Activated naive CD4-positive, alpha-beta T cell treated with Interleukin-2 at 50 U/mL for 16 hours (primary cell): ENCODE results near the gene AUTS2.

ENCODE experiments used
- DNase-seq: peaks from one replicate; pipeline ENCODE4 v3.0.0-alpha.2; 2020

Gene AUTS2

DNA sequence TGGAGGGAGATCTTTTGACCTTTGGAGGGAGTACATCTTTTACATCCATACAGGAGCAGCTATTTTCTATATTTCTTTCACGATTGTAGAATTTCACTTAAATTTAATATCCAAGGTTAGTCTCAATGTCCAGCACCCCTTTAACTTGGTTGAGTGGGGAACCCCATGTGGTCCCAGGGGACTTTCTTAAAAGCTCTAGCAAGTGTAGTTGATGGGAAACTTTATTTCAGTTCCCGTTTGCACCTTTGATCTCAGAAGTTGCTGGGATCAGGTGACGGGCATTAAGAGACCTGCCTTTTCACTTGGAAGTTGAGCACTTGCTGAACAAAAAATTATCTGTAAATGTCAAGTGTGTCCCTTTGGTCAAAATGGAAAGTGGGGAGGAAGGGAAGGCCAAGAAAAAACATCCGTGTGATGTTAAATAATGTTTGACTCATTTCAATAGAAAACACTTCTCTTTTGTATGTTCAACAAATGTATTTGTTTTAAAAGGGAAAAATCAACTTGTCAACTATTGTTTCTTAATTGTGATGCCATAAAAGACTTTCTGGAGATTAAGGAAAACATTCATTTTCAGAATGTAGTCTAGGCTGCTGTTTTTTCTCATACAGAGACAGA is 1163.5 kb downstream of the AUTS2 start:
- DNase-seq: no peak

DNA sequence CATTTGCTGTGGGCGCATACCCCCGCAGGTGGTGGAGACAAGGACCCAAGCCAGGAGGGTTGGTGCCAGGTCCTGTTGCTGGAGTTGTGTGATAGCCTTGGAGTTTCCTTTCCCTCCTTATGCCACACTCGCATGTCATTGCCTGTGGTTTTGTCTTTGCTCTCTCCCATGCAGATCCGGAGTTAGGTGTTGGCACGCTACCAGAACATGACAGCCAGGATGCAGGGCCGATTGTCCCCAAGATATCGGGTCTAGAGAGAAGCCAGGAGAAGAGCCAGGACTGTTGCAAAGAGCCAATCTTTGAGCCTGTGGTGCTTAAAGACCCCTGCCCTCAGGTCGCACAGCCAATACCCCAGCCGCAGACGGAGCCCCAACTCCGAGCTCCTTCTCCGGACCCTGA is 1164.4 kb downstream of the AUTS2 start:
- DNase-seq: no peak

DNA sequence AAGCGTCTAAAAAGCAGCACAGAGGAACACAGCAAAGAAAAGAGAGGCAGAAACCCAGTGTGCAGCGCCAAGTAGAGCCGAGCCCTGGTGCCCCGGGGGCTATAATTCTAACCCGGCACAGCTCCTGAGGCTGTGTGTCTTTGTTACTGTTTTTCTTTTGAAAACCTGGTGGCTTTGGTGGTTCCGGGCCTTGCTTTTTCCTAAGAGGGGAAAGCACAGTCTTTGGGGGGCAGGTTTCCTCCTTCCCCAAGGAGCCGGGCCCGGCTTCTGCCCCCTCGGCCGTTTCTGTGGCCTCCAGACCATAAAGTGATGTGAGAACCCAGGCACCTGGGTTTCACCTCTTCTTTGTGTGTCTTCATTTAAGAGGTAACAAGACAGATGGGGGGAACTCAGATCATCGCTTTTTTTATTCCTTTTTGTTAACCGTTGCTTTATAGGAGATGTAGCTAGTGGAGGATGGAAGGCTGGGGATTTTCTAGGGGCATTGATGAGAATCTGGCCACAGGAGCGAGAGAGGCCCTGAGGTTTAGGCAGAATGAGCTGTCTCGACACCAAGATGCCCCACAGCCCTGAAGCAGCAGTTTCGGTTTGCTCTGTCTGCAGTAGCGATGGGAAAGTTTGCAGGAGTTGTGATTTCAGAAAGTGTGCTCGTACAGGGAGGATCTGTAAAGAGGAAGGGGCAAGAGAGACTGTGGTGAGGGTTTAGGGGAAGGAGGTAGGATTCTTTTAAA is 1165.9 kb downstream of the AUTS2 start:
- DNase-seq: peak; percentile 46

DNA sequence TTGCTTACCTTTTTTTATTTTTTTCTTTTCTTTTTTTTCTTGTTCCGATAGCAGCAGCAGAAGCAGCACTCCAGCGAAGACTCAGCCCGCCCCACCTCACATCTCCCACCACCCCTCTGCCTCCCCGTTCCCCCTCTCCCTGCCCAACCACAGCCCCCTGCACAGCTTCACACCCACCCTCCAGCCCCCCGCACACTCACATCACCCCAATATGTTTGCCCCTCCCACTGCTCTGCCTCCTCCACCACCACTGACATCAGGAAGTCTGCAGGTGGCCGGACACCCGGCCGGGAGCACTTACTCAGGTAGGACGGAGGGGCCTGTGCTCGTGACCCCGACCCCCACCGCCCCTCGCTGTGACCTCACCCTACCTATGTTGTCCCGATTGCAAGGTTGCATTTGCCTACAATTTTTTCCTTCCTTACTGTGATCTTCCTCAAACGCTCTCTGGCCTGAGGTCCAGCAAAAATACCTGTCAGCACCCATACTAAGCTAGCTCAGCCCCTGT is 1166.5 kb downstream of the AUTS2 start:
- no peak for DNase-seq

DNA sequence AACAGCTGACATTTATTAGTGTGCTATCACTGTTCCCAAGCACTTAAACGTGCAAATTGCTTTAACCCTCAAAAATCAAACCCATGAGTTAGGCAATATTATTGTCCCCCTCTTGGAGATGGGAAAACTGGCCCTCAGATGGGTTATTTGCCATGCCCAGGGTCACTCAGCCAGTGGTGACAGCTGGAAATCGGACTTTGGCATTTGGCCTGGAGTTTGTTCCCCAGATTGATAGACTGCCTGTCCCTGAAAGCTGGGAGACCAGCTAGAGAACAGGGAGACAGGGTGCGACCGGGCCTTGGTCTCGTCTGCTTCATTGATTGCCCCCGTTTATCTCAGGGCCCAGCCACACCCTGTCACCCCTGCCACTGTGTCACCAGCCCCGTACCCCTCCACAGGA is 1167.4 kb downstream of the AUTS2 start:
- no peak for DNase-seq

DNA sequence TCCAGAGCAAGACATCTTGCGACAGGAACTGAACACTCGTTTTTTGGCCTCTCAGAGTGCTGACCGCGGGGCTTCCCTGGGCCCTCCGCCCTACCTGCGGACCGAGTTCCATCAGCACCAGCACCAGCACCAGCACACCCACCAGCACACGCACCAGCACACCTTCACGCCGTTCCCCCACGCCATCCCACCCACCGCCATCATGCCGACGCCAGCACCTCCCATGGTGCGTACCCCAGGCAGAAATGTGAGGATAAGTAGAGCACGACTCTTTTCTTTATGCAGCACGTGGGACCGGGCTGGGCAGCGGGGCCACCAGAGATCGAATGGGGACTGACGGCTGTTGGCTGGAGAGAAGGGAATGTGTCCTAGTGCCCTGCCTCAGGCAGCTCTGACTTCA is 1167.8 kb downstream of the AUTS2 start:
- DNase-seq: no peak

DNA sequence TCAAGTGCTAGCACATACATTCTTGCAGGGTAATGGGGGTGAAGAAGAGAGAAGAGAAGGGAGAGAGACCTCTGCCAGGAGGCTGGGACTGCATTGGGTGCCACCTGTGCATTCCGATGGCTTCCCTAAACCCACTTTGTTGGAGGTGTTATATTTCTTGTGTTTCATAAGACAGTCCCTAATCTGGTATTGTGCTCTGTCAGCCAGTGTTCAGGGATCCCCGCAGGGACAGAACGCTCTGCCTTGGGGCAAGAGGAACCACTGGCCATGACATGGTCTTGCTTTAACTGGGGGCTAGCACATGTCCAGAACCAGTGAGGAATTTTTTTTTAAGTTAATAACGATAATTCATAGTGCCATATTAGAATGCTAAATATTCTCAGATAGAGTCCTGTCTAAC is 1168.4 kb downstream of the AUTS2 start:
- no peak for DNase-seq

DNA sequence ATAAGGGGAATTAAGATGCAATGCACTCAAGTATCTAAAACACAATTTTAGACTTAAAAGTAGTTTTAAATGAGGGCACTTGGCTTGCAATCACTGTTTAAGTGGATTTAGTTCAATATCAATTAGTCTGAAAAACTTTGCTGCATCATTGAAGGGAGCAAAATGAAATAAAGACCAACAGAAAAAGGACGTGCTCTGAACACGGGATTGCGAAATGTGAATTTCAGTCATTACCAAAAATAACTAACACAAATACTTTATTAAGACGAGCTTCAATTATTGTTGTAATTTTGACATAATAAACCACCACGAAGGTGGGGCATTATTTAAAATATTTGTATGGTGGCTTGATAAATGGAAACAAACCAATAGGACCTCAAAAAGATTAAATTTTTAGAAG is 1171.9 kb downstream of the AUTS2 start:
- no peak for DNase-seq

DNA sequence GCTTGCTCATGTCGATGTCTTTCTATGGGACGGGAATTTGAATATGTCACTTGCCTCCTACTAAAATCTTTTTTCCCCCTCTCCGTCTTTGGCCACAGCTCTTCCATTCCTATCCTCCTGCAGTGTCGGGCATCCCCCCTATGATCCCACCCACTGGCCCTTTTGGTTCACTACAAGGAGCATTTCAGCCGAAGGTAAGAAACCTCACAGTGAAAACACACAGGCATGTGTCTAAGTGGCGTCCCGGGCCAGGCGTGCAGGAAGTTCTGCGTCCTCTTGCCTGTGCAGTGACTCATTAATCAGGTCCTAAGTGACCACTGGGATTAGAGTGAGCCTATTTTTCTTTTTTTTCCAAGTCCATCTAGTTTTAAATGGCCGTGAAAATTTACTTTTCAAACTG is 1173.2 kb downstream of the AUTS2 start:
- DNase-seq: no peak

DNA sequence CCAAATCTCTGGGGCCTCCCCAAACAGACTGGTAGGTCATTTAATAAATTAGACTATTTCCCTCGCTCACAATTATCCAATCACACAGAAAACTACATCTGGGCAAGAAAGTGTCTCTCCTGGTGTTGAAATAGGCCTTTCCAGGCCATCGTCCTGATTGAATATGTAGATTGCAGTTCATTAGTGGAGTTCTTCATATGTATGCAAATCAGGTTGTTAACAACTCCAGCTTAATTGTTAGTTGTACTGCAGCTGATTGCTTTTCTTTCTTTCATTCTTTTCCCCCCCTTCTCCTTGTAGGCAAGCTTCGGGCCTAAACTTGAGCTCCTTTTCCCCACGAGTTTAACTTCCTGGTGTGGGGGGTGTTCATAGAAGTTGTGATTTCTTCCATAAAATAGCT is 1174.6 kb downstream of the AUTS2 start:
- DNase-seq: no peak

DNA sequence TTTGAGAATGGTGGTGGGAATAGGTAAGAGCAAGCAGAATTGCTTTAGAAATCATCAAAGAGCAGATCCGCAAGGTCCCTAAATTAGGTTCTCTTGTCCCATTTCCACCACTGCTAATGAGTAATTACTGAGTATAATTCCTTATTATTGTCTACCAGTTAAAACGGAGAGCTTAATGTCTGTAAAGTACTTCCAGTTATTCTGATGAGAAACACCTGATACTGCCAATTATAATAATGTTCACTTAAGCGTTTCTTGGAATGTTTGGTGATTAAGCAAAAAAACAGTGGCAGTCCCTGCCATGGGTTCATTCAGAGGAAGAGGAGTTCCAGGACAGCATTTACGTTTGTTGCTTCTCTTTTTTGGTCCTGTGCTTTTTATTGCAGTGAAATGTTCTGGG is 1175.1 kb downstream of the AUTS2 start:
- no peak for DNase-seq

DNA sequence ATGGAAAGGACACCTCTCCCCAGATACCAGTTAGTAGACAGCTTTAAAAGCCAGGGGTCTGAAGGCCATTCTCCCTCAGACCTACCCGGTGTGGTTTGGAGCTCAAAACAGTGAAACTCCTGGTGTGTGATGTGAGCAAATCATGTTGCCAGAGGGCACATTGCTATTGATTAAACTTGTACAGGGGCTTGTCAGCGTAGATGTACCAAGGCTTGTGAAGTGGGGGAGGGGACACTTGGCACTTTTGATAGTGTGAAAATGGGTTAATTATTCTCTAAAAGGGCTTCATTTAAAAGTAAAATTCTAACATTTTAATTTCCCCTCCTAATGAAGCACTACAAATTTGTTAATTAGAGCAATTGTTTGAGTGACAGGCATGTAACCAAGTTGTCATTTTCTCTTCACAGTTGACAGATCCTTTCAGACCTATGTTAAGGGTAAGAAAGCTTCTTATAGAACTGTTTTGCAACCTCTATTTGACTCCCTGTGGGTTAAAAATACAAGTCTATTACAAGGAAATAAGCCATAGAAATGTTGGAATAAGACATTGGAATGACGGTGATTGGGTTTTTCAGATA is 1176.8 kb downstream of the AUTS2 start:
- no peak for DNase-seq

DNA sequence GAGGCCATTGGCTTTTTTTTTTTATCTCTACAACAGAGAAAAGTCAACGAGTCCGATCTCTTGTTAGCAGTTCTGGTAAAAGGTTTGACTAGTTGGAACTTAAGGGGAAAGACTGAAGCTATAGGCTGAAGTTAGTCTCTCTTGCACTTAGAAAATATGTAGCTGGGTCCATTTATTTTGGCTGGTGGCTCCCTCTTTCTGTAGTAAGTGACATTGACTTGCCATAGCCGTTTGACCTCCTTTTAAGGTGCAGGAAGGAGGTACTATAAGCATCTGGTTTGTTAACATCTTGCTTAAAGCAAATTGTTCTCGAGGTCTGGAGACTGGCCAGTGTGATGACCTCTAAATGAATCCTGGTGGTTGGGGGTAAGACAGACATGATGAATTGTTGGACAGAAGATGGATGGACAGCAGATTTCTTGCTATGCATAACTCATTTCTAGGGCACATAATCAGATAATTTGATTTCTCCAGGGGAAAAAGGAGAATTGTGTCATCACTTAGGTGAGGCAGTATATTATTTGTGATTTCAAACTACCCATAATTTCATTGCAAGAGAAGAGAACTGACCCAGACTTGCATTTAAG is 1177.4 kb downstream of the AUTS2 start:
- no peak for DNase-seq

DNA sequence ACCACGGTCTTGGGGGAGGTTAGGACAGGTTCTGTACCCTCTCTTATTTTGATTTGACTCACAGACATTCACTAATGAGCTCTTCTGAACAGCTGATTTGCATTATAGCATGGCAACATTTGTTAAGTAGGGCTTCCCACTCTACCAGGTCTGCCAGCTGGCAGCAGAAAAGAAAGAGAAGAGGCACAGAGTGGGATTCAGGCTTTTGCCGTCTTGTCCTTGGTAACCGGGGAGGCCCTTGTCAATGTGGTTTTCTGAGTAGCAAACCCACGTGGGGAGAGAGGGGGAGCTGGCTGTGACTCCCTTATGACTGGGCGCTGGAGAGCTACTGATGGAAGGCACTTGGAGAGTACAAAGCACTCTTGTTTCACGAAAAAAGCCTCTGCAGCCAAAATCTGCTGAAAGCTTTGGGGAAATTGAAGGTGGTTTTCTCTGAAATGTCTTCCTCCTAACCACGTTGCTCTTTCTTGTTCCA is 1178.4 kb downstream of the AUTS2 start:
- peak; percentile 36 for DNase-seq

DNA sequence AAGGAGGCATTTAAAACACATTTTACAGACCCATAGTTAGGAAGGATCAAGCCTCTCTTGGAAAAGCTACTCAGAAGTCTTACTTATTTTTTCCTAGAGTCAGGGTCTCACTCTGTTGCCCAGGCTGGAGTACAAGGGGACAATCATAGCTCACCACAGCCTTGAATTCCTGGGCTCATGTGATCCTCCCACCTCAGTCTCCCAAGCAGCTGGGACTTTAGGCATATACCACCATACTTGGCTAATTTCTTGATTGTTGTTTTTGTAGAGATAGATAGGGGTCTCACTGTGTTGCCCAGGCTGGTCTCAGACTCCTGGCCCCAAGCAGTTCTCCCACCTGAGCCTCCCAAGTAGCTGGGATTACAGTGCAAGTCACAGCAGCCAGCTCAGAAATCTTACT is 1179.0 kb downstream of the AUTS2 start:
- DNase-seq: no peak

DNA sequence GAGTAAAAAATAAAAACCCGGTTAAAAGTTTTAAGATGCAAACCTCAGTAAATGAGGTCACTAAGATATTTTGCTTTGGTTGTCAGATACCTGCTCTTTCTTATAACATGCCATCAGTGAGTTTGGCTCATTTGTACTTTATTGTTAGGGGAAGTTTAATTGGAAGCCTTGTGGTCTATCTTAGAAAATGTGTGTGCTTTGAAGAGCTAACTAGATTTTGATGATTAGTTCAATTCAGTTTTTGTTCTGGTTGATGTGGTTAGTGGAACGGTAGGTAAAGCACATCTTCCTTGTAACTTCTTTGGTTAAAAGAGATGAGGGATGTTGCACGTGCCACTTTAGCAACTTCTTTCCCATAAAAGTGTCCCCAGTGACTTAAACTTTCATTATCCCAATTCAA is 1180.3 kb downstream of the AUTS2 start:
- no peak for DNase-seq

DNA sequence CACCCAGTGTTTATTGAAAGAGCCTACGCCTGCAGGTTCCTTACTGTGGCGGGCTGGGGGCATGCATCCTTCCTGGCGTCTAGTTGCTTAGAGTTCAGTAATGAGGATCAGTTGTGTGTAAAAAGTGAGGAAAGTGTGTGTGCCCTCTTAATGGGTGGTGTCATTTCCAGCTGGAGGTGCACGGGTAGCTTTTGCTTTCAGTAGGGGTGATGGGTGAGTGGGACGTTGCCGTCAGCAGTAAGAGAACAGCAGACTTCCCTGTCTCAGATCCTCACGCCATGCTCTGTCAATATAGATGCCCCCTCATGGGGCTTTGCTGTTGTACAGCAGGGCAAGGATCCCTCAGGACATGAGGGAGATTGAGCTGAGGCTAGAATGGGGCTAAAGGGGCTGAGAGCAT is 1181.0 kb downstream of the AUTS2 start:
- DNase-seq: peak; percentile 16

DNA sequence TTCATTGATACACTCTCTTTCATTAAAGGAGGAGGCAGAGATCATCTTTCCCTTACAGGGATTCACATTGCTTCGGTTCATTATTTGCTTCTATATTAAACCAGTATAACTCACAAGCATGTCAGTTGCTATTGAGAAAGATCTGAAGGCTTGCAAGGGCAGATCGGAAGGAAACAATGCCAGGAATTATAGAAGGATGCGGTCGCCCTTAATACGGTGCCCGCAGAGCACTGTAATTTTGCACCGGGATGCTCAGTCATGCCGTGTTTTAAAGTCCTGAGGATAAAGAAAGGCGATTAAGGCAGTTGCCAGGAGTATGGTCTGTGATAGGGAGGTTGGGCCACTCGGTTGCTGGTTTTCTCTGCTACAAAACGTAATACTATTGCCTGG is 1183.6 kb downstream of the AUTS2 start:
- no peak for DNase-seq

DNA sequence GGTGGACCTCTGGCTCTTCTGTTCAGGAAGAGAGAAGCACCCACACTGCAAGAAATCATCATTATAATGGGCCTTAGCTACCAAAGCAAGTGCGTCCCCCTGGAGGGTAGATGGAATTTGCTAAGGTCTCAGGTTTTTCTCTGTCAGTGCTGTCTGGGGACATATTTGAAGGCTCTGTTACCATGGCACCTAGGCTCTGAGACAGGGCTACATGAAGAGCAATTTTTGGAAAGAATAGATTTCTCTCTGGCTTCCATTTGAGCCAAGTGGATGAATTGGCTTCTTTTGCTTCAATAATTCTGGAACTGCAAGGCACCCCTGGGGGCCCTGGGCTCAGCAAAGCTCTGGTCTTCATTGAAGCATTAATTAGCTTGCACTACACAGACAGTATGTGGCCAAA is 1184.5 kb downstream of the AUTS2 start:
- no peak for DNase-seq

DNA sequence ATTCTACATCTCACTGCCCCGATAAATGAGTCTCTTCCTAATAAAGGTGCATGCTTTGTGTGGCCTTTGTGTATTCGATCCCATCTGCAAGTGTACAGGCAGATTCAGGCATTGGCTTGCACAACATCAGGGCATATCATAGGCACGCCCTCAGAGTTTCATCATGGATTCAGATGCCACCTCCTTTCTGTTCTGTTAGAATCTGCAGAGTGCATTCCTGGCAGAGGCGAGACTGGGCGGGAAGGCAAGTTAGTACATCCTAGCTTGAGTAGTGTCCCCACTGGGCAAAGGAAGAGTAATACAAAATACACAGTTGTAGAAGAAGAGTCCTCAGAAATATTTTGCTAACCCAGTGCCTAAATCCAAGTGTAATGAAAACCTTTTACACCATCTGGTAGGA is 1187.2 kb downstream of the AUTS2 start:
- no peak for DNase-seq

DNA sequence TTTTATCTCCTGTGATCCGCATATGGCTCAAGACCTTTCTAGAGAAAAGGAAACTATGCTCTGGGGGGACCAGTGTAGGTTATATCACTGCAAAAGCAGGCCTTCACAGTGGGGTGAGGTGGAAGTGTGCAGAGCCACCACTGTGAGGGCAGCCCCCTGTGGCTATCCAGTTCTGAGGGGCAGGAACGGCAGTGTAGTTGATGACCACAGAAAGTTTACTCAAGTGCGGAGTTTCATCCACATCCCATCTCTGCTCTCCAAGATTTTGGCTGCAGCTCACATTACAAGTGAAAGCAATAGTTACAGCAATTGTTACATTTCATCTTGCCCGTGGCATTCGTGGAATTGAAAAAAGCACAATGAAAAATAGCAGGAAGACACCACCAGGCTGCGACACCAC is 1187.8 kb downstream of the AUTS2 start:
- DNase-seq: no peak

DNA sequence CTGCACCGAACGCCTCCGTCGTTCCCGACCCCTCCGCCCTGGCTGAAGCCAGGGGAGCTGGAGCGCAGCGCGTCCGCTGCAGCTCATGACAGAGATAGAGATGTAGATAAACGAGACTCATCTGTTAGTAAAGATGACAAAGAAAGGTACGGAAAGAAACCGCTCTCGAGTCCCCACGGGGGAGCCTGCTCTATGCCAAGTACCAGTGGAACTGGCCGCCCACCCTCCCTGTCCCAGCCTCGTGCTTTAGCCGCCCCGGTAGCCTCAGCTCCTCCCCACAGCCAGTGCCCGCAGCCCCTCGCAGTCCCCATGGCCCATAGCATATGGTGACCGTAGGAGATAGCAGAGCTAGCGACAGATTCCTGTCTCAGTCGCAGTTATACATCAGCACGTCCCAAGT is 1189.0 kb downstream of the AUTS2 start:
- DNase-seq: peak; percentile 9

DNA sequence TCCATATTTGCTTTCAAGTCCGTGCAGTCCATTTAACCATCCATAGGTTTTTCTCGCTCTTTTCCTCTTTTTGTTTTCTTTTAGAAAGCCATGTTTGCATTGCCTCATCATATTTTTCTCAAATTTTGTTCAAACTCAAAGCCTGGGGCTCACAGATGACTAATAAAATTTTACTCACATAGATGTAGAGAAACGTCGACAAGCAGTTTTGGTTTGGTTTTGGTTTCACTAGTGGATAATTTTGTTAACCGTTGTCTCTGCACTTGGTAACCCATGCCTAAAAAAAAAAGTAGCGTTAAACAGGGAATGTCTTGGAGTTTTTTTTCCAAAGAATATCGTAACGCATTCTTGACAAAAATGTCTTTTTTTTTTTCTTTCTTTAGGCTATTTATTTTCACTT is 1189.5 kb downstream of the AUTS2 start:
- no peak for DNase-seq

DNA sequence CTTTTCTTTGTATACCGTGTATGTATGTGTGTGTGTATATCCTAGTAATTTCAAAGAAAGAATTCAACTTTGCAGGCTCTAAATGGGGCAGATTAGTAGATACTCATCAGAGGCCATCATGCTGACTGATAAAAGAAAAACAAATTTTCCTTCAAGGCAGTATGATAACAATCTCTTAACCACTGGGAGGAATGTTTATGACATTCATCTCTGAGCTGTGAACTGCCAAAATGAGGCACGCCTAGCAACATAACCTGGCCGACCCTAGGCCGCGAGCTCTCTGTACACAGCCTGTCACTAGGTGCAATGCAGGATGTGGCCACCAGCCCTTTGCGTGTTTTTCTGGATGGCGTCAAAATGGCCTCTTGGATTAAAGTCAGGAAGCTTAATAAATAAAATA is 1190.0 kb downstream of the AUTS2 start:
- DNase-seq: peak; percentile 55
